ENCODE measurements around the gene ITGA5.

Gene ITGA5

GRCh38 chr12:54437243-54437642 is 18.2 kb upstream of the ITGA5 start:
- TF ChIP-seq, protein P1, sequence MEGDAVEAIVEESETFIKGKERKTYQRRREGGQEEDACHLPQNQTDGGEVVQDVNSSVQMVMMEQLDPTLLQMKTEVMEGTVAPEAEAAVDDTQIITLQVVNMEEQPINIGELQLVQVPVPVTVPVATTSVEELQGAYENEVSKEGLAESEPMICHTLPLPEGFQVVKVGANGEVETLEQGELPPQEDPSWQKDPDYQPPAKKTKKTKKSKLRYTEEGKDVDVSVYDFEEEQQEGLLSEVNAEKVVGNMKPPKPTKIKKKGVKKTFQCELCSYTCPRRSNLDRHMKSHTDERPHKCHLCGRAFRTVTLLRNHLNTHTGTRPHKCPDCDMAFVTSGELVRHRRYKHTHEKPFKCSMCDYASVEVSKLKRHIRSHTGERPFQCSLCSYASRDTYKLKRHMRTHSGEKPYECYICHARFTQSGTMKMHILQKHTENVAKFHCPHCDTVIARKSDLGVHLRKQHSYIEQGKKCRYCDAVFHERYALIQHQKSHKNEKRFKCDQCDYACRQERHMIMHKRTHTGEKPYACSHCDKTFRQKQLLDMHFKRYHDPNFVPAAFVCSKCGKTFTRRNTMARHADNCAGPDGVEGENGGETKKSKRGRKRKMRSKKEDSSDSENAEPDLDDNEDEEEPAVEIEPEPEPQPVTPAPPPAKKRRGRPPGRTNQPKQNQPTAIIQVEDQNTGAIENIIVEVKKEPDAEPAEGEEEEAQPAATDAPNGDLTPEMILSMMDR (IDR thresholded peaks at IDR 0.05; ENCODE audit: low read depth, low read length) = no peak
- in situ Hi-C loops (cut with HindIII; ENCODE audit: low sequenced_read_pairs) = no loop called here
- no peak overlapping the region for H3K4me3 ChIP-seq (ENCODE audit: low read depth, low read length)
- no peak for DNase-seq (ENCODE audit: low read depth, low spot score)

- H3K4me3 ChIP-seq (ENCODE audit: low read depth, low read length) = no peak overlapping the region
- in situ Hi-C loops (cut with HindIII; ENCODE audit: low sequenced_read_pairs) = no loop called here
- no peak for DNase-seq (ENCODE audit: low read depth, low spot score)
- TF ChIP-seq, protein P1 (IDR thresholded peaks at IDR 0.05; ENCODE audit: low read depth, low read length) = no peak
Measured at GRCh38 chr12:54432815-54433164, 13.7 kb upstream of the ITGA5 start.

GRCh38 chr12:54431911-54432814 is 13.1 kb upstream of the ITGA5 start:
- no peak overlapping the region for H3K4me3 ChIP-seq (ENCODE audit: low read depth, low read length)
- peak; percentile 69 for DNase-seq (ENCODE audit: low read depth, low spot score)
- TF ChIP-seq, protein P1 (IDR thresholded peaks at IDR 0.05; ENCODE audit: low read depth, low read length) = peak; percentile 5
- in situ Hi-C loops (cut with HindIII; ENCODE audit: low sequenced_read_pairs) = no loop called here

DNA sequence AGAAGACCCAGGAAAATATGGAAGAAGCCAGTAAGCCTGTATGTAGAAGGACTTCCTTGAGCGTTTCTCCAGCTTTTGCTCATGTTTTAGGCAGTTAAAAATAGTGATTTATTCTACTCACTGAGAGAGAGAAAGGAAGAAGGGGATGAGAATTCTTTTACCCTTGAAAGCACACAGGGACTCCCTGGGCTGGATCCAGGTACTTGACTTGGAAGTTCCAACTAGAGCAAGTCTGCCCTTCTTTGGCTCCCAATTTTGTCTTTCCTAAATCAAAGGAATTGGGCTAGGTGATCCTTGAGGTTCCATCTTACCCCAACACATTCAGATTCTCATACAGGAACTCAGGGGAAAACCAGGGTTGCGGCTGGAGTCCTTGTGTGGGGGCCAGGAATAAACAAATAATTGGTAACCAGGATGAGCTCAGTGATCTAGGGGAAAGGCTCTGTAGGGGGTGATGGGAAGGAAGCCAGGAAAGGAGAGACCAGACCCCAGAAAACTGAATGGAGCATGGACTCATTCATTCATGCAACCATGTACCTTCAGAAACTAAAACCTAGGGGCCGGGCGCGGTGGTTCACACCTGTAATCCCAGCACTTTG is 11.5 kb upstream of the ITGA5 start:
- TF ChIP-seq, protein P1 (IDR thresholded peaks at IDR 0.05; ENCODE audit: low read depth, low read length) = no peak
- H3K4me3 ChIP-seq (ENCODE audit: low read depth, low read length) = no peak overlapping the region
- in situ Hi-C loops (cut with HindIII; ENCODE audit: low sequenced_read_pairs) = no loop called here
- DNase-seq (ENCODE audit: low read depth, low spot score) = peak; percentile 20

DNA sequence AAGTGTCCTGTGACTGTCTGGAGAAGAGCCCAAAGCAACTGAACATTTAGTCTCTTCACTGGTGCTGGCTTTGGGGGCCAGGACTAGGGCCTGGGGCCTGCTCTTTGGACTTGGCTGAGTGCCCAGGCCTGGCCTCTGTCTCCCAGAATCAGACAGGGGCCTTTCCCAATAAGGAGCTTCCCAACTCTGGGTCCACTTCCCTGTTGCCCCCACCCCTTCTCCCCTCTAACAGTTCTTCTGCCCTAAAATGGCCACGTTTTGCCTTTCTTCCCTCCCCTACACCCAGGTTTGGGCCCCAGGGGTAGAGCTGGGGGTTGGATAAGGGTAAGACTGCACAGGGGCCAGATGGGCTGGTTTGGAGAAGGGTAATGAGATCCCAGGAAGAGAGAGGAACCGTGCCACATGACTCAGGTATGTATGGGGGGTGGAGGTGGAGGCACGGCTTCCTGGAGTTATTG is 10.0 kb upstream of the ITGA5 start:
- H3K4me3 ChIP-seq (ENCODE audit: low read depth, low read length) = no peak overlapping the region
- in situ Hi-C loops (cut with HindIII; ENCODE audit: low sequenced_read_pairs) = no loop called here
- TF ChIP-seq, protein P1 (IDR thresholded peaks at IDR 0.05; ENCODE audit: low read depth, low read length) = no peak
- DNase-seq (ENCODE audit: low read depth, low spot score) = no peak

GRCh38 chr12:54428050-54429013 is 9.3 kb upstream of the ITGA5 start:
- TF ChIP-seq, protein P1 (IDR thresholded peaks at IDR 0.05; ENCODE audit: low read depth, low read length) = no peak
- in situ Hi-C loops (cut with HindIII; ENCODE audit: low sequenced_read_pairs) = no loop called here
- peak; percentile 74 for DNase-seq (ENCODE audit: low read depth, low spot score)
- no peak overlapping the region for H3K4me3 ChIP-seq (ENCODE audit: low read depth, low read length)
